IMR-90 (cell line): Measurements from ENCODE around the gene FAM111A. TPM values are rescaled to one million over a fixed set of nuclear protein-coding genes. Genes with fewer than 3 reads are reported as not detected.
A peak's percentile ranks its signal among the peaks of the same experiment; 100 is the strongest.

Experiments used
- ATAC-seq: fragments of 200-7000 bp; cut with Tn5 transposase; 2 replicates; pipeline ENCODE4 v1.9.1; 2020; ENCODE audit warnings: low read depth, mild to moderate bottlenecking, moderate library complexity
- BruUV-seq: library from RNA; stranded (reverse); fragments of 400-500 nt; replicated peaks from 2 replicates; lab custom pipeline; 2021; lab: Mats Ljungman, UMichigan
- CTCF ChIA-PET: fragments of 300-600 bp; formaldehyde crosslinking; extraction: SDS; loops from one replicate; lab custom pipeline; 2021; ENCODE audit warnings: antibody characterized with exemption; lab: Yijun Ruan, JAX
- POLR2A ChIA-PET: fragments of 300-600 bp; sonication (Branson Sonifier 250); formaldehyde crosslinking; loops from one replicate; lab custom pipeline; 2022; ENCODE audit warnings: antibody characterized with exemption; ENCODE audit not compliant: unreplicated experiment; lab: Charles Lee
- DNase-seq: peaks from one replicate; pipeline ENCODE4 v3.0.0; 2013
- H2AFZ ChIP-seq: replicated peaks from 2 replicates; pipeline ENCODE3; 2013; ENCODE audit warnings: low read length, mild to moderate bottlenecking; ENCODE audit not compliant: poor library complexity
- H2AK5ac ChIP-seq: 2 replicates; pipeline ENCODE4 v1.6.1; 2013; ENCODE audit warnings: low read depth, low read length, inconsistent platforms
- H2AK9ac ChIP-seq: replicated peaks from 2 replicates; pipeline ENCODE3; 2013; ENCODE audit warnings: mild to moderate bottlenecking, low read depth, low read length, moderate library complexity; ENCODE audit not compliant: poor library complexity
- H2BK120ac ChIP-seq: 2 replicates; pipeline ENCODE4 v1.6.1; 2013; ENCODE audit warnings: low read depth, low read length, inconsistent platforms
- H2BK15ac ChIP-seq: 3 replicates; pipeline ENCODE4 v1.6.1; 2013; ENCODE audit warnings: low read depth, low read length, inconsistent platforms
- H2BK20ac ChIP-seq: 2 replicates; pipeline ENCODE4 v1.6.1; 2013; ENCODE audit warnings: low read depth, mild to moderate bottlenecking, inconsistent platforms, low read length, moderate library complexity
- H2BK5ac ChIP-seq: 2 replicates; pipeline ENCODE4 v1.6.1; 2013; ENCODE audit warnings: mild to moderate bottlenecking, low read depth, low read length, inconsistent platforms; ENCODE audit not compliant: poor library complexity, severe bottlenecking
- H3K14ac ChIP-seq: replicated peaks from 2 replicates; pipeline ENCODE4 v1.6.1; 2013; ENCODE audit warnings: low read depth, low read length, inconsistent platforms
- H3K18ac ChIP-seq: 2 replicates; pipeline ENCODE4 v1.6.1; 2013; ENCODE audit warnings: low read depth, low read length, control low read depth
- H3K23ac ChIP-seq: 2 replicates; pipeline ENCODE4 v1.6.1; 2013; ENCODE audit warnings: low read depth, low read length, inconsistent platforms
- H3K27ac ChIP-seq: 2 replicates; pipeline ENCODE4 v1.5.1; 2013; ENCODE audit warnings: mild to moderate bottlenecking, control low read depth, low read length; ENCODE audit not compliant: insufficient read depth
- H3K27me3 ChIP-seq: 2 replicates; pipeline ENCODE4 v1.6.1; 2013; ENCODE audit warnings: low read length; ENCODE audit not compliant: control insufficient read depth, insufficient read depth
- H3K36me3 ChIP-seq: 2 replicates; pipeline ENCODE4 v1.6.1; 2013; ENCODE audit warnings: low read length, mixed read lengths; ENCODE audit not compliant: control insufficient read depth, insufficient read depth
- H3K4ac ChIP-seq: 2 replicates; pipeline ENCODE4 v1.6.1; 2013; ENCODE audit warnings: low read depth, low read length, inconsistent platforms
- H3K4me1 ChIP-seq: 2 replicates; pipeline ENCODE4 v1.6.1; 2013; ENCODE audit warnings: low read length, mixed read lengths; ENCODE audit not compliant: control insufficient read depth, insufficient read depth
- H3K4me2 ChIP-seq: 2 replicates; pipeline ENCODE4 v1.6.1; 2013; ENCODE audit warnings: low read depth, mild to moderate bottlenecking, control low read depth, low read length, moderate library complexity
- H3K4me3 ChIP-seq: 2 replicates; pipeline ENCODE4 v1.5.1; 2013; ENCODE audit warnings: low read depth, mild to moderate bottlenecking, control low read depth, low read length, moderate library complexity; ENCODE audit not compliant: insufficient read depth
- H3K56ac ChIP-seq: 2 replicates; pipeline ENCODE4 v1.6.1; 2013; ENCODE audit warnings: low read length, inconsistent platforms; ENCODE audit not compliant: insufficient read depth; ENCODE audit errors: extremely low read depth
- H3K79me1 ChIP-seq, 2 experiments: 2 replicates each; pipeline ENCODE4 v1.6.1; 2013; ENCODE audit warnings: low read length in 2 of 2, inconsistent platforms in 1 of 2, low read depth in 1 of 2
- H3K9ac ChIP-seq: 2 replicates; pipeline ENCODE4 v1.6.1; 2013; ENCODE audit warnings: low read depth, low read length, control low read depth
- H3K9me1 ChIP-seq: 2 replicates; pipeline ENCODE4 v1.6.1; 2013; ENCODE audit warnings: low read length, inconsistent platforms; ENCODE audit not compliant: insufficient read depth
- H3K9me3 ChIP-seq: 2 replicates; pipeline ENCODE4 v1.6.1; 2013; ENCODE audit warnings: low read length; ENCODE audit not compliant: control insufficient read depth, insufficient read depth
- H4K20me1 ChIP-seq: 2 replicates; pipeline ENCODE4 v1.6.1; 2013; ENCODE audit warnings: low read length, inconsistent platforms; ENCODE audit not compliant: insufficient read depth
- H4K5ac ChIP-seq: 2 replicates; pipeline ENCODE4 v1.6.1; 2013; ENCODE audit warnings: mild to moderate bottlenecking, low read depth, low read length, control low read depth
- H4K8ac ChIP-seq, 2 experiments: 2 replicates each; pipeline ENCODE4 v1.6.1; 2013; ENCODE audit warnings: low read depth in 2 of 2, low read length in 2 of 2, control low read depth in 1 of 2, inconsistent platforms in 1 of 2
- H4K91ac ChIP-seq: 2 replicates; pipeline ENCODE4 v1.6.1; 2013; ENCODE audit warnings: low read depth, low read length, inconsistent platforms; ENCODE audit not compliant: insufficient read depth
- BHLHE40 ChIP-seq: fragments of 150-350 bp; IDR thresholded peaks from 2 replicates; pipeline ENCODE4 v1.6.1; 2016; ENCODE audit warnings: mild to moderate bottlenecking, low read depth, low read length
- CEBPB ChIP-seq: IDR thresholded peaks from 2 replicates; pipeline ENCODE4 v1.6.1; 2012; ENCODE audit warnings: low read depth, low read length, improper control_type of control experiment
- CHD1 ChIP-seq: IDR thresholded peaks from 2 replicates; pipeline ENCODE4 v1.6.1; 2012; ENCODE audit warnings: low read depth, low read length, improper control_type of control experiment
- CTCF ChIP-seq: conservative IDR thresholded peaks from 2 replicates; pipeline ENCODE4 v1.5.1; 2012; ENCODE audit warnings: mild to moderate bottlenecking, low read depth, low read length, improper control_type of control experiment
- FOS ChIP-seq: fragments of 150-350 bp; IDR thresholded peaks from 2 replicates; pipeline ENCODE4 v1.6.1; 2016; ENCODE audit warnings: low read depth, low read length
- MAFK ChIP-seq: IDR thresholded peaks from 2 replicates; pipeline ENCODE4 v1.6.1; 2012; ENCODE audit warnings: low read depth, low read length, improper control_type of control experiment
- NFE2L2 ChIP-seq: fragments of 150-350 bp; IDR thresholded peaks from 2 replicates; pipeline ENCODE4 v1.6.1; 2016; ENCODE audit warnings: low read depth, mild to moderate bottlenecking, low read length
- POLR2A ChIP-seq: IDR thresholded peaks from 2 replicates; pipeline ENCODE4 v1.6.1; 2012; ENCODE audit warnings: mild to moderate bottlenecking, low read depth, low read length
- RAD21 ChIP-seq: IDR thresholded peaks from 2 replicates; pipeline ENCODE4 v1.6.1; 2012; ENCODE audit warnings: low read length, improper control_type of control experiment
- RCOR1 ChIP-seq: IDR thresholded peaks from 2 replicates; pipeline ENCODE4 v1.6.1; 2012; ENCODE audit warnings: mild to moderate bottlenecking, low read length, improper control_type of control experiment; ENCODE audit not compliant: insufficient replicate concordance
- RFX5 ChIP-seq: IDR thresholded peaks from 2 replicates; pipeline ENCODE4 v1.8.0; 2012; ENCODE audit warnings: low read depth, mild to moderate bottlenecking, low read length, moderate library complexity
- USF2 ChIP-seq: fragments of 150-350 bp; IDR thresholded peaks from 2 replicates; pipeline ENCODE4 v1.6.1; 2017; ENCODE audit warnings: mild to moderate bottlenecking, antibody characterized with exemption, low read length, low read depth
- WGBS, 2 experiments: methylation state at CpG; one replicate each; pipeline versions ENCODE4 v1.1.5 to v1.1.7; 2013; ENCODE audit warnings: missing lambda C conversion rate in 2 of 2; ENCODE audit not compliant: insufficient read length in 1 of 2; ENCODE audit errors: extremely low coverage in 2 of 2; 5-methylcytosine and 5-hydroxymethylcytosine counted together
- dilution Hi-C: fragments of 300-500 bp; cut with HindIII; formaldehyde crosslinking; loops from one replicate; pipeline ENCODE4 v1.14.3; 2018; ENCODE audit warnings: low sequenced_read_pairs; ENCODE audit not compliant: unreplicated experiment
- in situ Hi-C: fragments of 300-500 bp; cut with MboI; formaldehyde crosslinking; loops from 3 replicates; pipeline ENCODE4 v1.14.3; 2019; ENCODE audit warnings: low sequenced_read_pairs, inconsistent platforms, mixed read lengths
- intact Hi-C: fragments of 100-400 bp; cut with micrococcal nuclease; formaldehyde crosslinking; loops from 2 replicates; pipeline ENCODE4 v1.10.0; 2022
- polyA plus RNA-seq, 3 experiments: library from polyadenylated mRNA; depleted of rRNA; stranded (reverse); fragments of >200 nt; gene quantifications; 2 replicates each; pipeline ENCODE4 v1.2.3, GENCODE V29; 2012; ENCODE audit warnings: low replicate concordance in 1 of 3
- total RNA-seq: library from RNA; depleted of rRNA; stranded (reverse); fragments of >200 nt; gene quantifications from 2 replicates; pipeline ENCODE4 v1.2.3, GENCODE V29; 2012
- TF ChIP-seq, protein P1 (sequence below): fragments of 150-350 bp; IDR thresholded peaks from 2 replicates; pipeline ENCODE4 v1.6.1; 2016; ENCODE audit warnings: low read depth, mild to moderate bottlenecking, low read length, moderate library complexity, borderline replicate concordance

FAM111A gene
- total and polyA plus RNA-seq, 2 of the 4 experiments (the other 2 are of a cell fraction) = 19.9 to 36.4 TPM

DNA sequence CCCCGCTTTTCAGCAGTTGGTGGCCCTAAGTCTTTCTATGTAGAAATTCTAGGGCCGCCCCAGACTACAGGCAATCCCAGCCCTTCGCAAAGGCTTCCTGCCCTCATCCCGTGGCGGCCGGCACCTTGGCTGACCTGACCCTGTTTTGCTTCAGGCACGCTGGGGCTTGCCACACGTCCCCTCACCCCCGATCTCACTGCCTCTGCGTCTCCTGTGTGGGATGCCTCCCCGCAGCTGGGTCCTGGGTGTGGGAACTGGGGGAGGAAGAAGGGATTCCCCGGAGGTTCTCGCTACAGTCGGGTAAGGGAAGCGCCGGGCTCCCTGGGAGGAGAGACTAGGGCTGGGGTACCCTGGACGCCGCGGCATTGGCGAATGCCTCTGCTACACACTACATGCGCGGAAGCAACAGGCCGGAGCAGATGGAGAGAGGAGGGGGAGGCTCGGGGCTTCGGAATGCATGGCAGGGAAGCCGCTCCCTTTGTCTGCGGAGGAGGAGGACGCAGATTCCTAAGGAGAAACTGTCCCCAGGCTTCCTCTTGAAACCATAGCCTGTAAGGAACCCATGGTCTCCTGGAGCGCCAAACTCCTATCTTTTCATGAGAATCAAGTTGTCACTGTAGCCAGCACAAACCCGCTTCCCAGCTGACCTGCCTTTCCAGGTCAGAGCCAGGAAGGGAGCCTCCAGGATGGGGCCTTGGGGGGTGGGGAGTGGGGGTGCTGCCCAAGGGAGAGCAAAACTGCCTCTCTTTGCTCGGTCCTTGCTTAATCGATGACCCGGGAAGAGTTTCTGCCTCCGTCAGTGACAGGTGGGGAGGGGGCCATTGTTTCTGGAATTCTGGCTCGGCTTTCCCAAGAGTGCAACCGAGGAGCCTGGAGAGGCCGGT lies 30.7 kb downstream of the FAM111A start:
- Histone ChIP-seq H2BK20ac (no peak overlapping the region), H3K56ac (peak overlapping the region; percentile 60), H4K20me1 (peaks cover 5% of the 10 kb centered on the region; the same call in 1 of the 2 replicates), H3K23ac (peak overlapping the region; percentile 66; the same call in 1 of the 2 replicates), H4K8ac (peak overlapping the region; percentile 80), H2AK5ac (peak overlapping the region; percentile 78), H2AK9ac (peak overlapping the region; percentile 85), H3K4me2 (peak overlapping the region; percentile 90), H2BK5ac (peak overlapping the region; percentile 48), H2BK120ac (peak overlapping the region; percentile 63), H2BK15ac (peak overlapping the region; percentile 80; the same call in 1 of the 3 replicates), H4K5ac (peak overlapping the region; percentile 19; the same call in 1 of the 2 replicates), H3K79me1 (peaks cover 0 to 16% of the 10 kb centered on the region in 2 experiments; a peak in 2 of 4 replicates), H4K91ac (peak overlapping the region; percentile 86), H3K4me1 (peaks cover 11% of the 10 kb centered on the region), H3K27ac (peak overlapping the region; percentile 61), H3K27me3 (no peaks in the 10 kb centered on the region), H3K9me1 (peaks cover 7% of the 10 kb centered on the region; the same call in 1 of the 2 replicates), H3K18ac (peak overlapping the region; percentile 61), H3K4ac (peak overlapping the region; percentile 78), H3K14ac (peak overlapping the region; percentile 86), H3K36me3 (0 out of 2 replicates have a peak, but pooled peaks cover 2% of the 10 kb centered on the region), H3K9me3 (no peaks in the 10 kb centered on the region), H3K4me3 (peak overlapping the region; percentile 54), H3K9ac (peak overlapping the region; percentile 68), H2AFZ (peak overlapping the region; percentile 92)
- CTCF ChIA-PET = interaction anchor here (0.6 to 2.3 kb wide), 4 partner anchors 15 to 1718 kb away, joined by 3 to 12 read pairs (median 3); no protein-coding TSS in a partner anchor
- intact Hi-C loops = loop anchor here (2.0 to 5.0 kb wide), 3 partner anchors 13 to 509 kb away; no protein-coding TSS in a partner anchor
- WGBS, 2 experiments = 0% methylated on average over 5 of the region's 37 CpGs; no CpG with 5 or more reads in 1 of the 2 experiments
- POLR2A ChIA-PET = no interaction called here
- DNase-seq (peak; percentile 30), ATAC-seq (peak; percentile 19)
- no TSS peak for BruUV-seq
- dilution Hi-C loops = no loop called here
- in situ Hi-C loops = no loop called here
- TF ChIP-seq CHD1 = no peak
- TF ChIP-seq CTCF = no peak
- TF ChIP-seq, protein P1, sequence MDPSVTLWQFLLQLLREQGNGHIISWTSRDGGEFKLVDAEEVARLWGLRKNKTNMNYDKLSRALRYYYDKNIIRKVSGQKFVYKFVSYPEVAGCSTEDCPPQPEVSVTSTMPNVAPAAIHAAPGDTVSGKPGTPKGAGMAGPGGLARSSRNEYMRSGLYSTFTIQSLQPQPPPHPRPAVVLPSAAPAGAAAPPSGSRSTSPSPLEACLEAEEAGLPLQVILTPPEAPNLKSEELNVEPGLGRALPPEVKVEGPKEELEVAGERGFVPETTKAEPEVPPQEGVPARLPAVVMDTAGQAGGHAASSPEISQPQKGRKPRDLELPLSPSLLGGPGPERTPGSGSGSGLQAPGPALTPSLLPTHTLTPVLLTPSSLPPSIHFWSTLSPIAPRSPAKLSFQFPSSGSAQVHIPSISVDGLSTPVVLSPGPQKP = no peak
- TF ChIP-seq MAFK = no peak
- TF ChIP-seq CEBPB = no peak
- TF ChIP-seq RAD21 = no peak
- no peak for TF ChIP-seq BHLHE40
- TF ChIP-seq FOS = no peak
- TF ChIP-seq RCOR1 = no peak
- no peak for TF ChIP-seq NFE2L2
- no peak for TF ChIP-seq RFX5
- TF ChIP-seq POLR2A = no peak
- TF ChIP-seq USF2 = no peak
